A204.1 (cell line): Measurements from ENCODE around the gene ABCA1.
"Not testable (repeated sequence)": the region's sequence is repeated elsewhere in the genome, so short reads cannot be mapped to it uniquely, and the experiment has no call there.

Experiments used
- FAIRE-seq: peaks from 2 replicates; lab custom pipeline; 2012; peaks lifted over from hg19 to GRCh38; lab: Jason Lieb, UNC

ABCA1 gene, protein sequence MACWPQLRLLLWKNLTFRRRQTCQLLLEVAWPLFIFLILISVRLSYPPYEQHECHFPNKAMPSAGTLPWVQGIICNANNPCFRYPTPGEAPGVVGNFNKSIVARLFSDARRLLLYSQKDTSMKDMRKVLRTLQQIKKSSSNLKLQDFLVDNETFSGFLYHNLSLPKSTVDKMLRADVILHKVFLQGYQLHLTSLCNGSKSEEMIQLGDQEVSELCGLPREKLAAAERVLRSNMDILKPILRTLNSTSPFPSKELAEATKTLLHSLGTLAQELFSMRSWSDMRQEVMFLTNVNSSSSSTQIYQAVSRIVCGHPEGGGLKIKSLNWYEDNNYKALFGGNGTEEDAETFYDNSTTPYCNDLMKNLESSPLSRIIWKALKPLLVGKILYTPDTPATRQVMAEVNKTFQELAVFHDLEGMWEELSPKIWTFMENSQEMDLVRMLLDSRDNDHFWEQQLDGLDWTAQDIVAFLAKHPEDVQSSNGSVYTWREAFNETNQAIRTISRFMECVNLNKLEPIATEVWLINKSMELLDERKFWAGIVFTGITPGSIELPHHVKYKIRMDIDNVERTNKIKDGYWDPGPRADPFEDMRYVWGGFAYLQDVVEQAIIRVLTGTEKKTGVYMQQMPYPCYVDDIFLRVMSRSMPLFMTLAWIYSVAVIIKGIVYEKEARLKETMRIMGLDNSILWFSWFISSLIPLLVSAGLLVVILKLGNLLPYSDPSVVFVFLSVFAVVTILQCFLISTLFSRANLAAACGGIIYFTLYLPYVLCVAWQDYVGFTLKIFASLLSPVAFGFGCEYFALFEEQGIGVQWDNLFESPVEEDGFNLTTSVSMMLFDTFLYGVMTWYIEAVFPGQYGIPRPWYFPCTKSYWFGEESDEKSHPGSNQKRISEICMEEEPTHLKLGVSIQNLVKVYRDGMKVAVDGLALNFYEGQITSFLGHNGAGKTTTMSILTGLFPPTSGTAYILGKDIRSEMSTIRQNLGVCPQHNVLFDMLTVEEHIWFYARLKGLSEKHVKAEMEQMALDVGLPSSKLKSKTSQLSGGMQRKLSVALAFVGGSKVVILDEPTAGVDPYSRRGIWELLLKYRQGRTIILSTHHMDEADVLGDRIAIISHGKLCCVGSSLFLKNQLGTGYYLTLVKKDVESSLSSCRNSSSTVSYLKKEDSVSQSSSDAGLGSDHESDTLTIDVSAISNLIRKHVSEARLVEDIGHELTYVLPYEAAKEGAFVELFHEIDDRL (N-terminal part only)

DNA sequence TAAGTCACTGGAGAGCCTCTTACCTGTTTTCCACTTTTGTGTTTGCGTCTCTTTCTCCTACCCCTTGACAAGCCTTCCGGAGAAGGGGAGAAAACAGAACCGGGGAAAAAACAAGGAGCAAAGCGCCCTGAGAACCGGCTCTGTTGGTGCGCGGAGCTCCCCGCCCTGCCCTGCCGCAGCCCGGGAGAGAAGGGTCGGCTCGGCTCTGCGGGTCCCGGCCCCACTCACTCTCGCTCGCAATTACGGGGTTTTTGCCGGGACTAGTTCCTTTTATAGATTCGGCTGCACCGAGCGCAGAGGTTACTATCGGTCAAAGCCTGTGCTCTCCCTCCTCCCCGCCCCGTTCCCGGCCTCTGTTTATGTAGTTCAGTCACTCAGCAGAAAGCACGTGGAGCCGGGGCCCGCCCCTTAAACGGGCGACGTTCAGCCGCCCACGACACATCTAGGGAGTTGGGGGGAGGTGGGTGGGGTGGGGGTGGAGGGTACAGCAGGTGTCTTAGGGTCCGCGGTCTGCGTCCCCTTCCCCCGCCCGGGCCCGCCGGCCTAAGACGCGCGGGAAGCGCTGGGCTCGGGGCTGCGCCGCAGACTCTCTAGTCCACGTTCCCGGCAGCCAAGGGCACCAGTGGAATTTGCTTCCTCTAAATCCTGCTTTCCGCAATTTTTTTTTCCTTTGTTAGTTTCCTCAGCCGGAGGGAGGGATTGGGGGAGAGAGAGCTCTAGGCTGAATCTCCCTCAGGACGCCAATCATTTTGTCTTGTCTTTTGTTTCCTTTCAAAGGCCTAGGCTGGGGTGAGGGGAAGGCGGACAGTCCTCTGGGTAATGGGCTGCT, at the start of gene ABCA1:
ABCA1 (minus strand) TSS at position 244 of the 829 bp plus-strand sequence. CDS start 24,476 bp downstream, outside the sequence.
- FAIRE-seq: no peak

DNA sequence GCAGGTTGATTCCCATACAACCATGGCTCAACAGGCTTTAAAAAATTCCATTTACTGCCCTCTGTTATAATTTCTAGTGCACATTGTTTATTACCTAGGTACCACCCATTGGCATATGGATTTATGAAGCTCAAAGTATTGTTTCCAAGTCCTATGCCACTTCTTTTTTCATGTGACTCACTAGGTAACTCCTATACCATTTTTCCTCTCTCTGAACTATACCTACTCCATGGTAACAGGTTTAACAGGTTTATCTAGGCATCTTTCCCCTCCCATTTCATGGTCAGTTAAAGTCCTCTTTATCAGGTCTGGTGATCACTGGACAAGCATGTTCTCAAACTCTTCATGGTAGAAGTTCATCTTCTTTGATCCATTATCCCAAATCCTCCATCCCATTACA, 49.6 kb upstream of the ABCA1 start:
- FAIRE-seq: no peak

DNA sequence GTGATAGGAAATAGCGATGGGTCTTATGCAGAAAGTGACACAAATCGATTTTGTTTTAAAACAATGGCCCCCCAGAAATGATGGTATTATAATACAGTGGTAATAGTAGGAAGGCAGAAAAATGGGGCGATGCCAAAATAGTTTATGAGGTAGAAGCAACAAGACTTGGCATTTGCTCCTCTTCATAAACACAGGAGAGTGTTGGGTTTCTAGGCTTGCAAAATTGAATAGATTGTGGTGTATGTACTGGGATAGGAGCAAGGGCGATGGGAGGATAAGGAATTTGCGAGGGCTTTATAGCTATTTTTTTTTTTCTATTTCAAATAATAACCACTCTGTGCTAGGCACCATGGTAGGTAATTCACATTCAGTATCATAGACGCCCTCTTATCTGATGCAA, 49.2 kb upstream of the ABCA1 start:
- no peak for FAIRE-seq

DNA sequence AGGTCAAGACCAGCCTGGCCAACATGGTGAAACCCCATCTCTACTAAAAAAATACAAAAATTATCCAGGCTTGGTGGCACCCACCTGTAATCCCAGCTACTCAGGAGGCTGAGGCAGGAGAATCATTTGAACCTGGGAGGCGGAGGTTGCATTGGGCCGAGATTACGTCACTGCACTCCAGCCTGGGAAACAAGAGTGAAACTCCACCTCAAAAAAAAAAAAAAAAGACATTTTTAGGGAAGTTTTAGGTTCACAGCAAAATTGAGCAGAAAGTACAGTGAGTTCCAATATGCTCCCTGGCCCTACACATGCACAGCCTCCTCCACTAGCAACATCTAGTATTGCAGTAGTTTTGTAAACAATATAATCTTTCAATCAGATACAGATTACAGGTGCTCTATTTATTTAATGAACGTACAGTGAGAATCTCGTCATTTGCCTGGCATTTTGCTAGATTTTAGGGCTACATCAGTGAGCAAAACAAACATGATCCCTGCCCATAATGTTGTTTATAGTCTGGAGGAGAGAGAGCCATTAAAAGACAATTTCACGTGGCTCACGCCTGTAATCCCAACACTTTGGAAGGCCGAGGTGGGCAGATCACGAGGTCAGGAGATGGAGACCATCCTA, 48.1 kb upstream of the ABCA1 start:
- FAIRE-seq: not testable (repeated sequence)

DNA sequence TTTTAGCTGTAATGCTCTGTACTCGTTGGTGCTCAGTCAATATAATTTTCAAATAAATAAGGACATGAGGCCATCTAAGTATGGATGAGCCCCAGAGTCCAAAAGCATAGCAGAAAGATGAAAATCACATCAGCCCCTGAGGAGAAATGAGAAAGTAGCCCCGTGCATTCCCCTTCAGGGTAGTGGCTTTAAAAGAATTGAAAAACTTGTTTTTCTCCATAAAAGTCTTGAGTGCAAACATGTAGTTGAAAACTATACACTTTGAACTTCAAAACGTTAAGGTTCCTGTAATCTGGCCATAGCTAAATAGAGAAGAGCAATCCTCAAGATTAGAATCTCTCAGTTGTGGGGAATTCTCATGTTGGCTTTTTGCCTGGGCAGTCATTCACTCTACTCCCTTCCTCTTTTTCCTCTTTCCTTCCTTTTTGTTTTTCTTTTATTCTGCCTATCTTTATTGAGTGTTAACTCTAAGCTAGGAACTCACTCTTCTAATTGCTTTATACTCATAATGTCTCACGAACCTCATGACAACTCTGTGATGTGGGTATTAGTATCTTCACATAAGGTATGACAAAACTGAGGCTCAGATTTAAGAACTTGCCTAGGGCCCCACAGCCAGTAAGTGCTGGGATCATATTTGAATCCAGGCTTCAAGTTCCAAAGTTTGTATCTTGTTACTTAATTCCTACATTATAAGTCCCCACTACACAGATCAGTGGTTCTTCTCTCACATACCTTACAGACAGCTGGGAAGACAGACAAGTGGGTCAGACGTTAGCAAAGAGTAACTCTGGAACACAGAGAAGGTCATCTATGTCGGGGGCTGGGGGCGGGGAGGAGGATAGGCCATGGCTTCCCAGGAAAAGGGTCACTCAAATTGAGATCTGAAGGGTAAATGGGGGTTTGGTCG, 46.4 kb upstream of the ABCA1 start:
- FAIRE-seq: no peak

DNA sequence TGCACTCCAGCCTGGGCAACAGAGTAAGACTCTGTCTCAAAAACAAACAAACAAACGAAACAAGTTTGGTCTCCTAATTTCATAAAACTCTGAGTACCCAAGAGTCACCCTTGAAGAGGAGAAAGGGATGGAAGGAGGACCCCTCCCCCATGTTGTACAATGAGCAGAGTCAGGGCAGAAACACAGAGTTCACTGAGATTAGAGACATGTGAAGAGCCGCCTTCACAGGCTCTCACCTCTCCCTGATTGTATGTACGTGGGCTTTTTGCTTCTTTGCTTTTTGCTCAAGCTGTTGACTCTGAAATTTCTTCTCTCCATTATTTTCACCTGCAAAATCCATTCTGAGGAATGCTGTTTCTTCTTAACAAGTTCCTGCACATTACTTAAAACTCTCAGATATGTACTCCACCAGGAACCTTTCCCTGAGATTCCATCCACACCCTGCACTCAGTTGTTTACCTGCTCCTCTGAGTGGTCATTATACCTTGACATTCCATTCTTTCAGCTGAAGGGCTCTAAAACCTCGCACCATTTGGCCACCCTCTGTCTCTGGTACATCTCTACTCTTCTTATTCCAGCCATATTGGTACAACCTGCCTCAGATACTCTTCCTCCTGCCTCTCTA, 44.4 kb upstream of the ABCA1 start:
- no peak for FAIRE-seq

DNA sequence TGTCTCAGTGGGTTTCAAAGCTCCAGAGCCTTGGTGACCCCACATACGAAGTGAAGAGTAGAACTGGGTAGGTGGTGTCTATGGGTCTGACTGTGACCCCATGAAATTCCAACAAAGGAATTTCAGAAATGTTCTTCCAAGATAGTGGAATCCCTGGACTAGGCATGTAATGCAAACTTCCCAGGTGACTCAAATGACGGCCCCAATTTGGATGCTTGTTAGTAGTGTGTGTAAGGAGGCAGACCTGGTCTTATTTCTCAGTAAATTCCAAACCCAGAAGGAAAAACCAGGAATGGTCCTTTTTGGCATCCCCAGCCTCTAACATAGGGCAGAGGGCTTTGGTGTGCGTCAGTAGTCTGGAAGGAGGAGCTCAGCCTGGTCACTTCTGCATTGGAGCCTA, 43.6 kb upstream of the ABCA1 start:
- no peak for FAIRE-seq

DNA sequence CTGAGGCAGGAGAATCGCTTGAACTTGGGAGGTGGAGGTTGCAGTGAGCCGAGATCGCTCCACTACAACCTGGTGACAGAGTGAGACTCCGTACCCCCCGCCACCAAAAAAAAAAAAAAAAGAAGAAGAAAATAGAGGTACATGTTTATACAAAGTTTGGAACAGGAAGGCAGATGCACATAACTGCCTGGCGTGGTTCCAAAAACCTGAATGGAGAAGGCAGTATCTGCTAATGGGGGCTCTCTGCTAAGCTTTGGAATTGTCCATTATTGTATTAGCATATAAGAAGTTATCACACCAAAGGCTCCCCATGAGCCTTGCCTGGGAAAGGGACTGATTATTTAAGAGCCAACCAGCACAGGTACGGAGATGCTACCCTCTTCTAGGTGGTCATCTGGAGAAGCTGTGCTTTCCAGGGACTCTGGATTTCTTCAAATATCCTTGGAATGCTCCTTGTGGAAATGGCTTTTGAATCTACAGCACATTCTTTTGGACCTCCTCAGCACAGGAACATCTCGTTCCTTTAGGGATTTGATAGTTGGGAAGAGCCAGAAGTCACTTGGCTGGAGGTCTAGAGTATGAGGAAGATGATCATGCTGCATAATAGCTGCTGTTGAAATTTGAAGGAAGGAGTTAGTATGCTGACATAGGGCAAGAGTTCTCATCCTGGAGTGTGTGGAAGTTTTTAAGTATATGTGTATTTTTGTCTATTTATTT, 42.5 kb upstream of the ABCA1 start:
- no peak for FAIRE-seq

DNA sequence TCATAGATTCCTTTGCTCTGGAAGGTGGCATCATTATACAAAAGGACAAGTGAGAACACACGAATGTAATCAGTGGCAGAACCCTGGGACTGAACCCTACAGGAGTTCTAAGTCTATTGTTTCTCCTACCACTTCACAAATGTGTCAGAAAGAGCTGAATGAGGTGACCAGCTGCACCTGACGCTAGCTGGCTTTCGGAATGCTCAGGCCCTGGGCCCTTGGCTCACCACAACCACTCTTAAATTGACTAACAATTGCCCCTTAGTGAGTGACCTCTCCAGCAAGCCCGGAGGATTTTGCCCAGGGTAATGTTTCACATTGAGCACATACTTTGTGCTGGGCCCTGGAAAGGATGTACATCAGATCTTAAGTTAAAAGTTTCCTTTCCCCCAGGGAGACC, 41.2 kb upstream of the ABCA1 start:
- FAIRE-seq: no peak

DNA sequence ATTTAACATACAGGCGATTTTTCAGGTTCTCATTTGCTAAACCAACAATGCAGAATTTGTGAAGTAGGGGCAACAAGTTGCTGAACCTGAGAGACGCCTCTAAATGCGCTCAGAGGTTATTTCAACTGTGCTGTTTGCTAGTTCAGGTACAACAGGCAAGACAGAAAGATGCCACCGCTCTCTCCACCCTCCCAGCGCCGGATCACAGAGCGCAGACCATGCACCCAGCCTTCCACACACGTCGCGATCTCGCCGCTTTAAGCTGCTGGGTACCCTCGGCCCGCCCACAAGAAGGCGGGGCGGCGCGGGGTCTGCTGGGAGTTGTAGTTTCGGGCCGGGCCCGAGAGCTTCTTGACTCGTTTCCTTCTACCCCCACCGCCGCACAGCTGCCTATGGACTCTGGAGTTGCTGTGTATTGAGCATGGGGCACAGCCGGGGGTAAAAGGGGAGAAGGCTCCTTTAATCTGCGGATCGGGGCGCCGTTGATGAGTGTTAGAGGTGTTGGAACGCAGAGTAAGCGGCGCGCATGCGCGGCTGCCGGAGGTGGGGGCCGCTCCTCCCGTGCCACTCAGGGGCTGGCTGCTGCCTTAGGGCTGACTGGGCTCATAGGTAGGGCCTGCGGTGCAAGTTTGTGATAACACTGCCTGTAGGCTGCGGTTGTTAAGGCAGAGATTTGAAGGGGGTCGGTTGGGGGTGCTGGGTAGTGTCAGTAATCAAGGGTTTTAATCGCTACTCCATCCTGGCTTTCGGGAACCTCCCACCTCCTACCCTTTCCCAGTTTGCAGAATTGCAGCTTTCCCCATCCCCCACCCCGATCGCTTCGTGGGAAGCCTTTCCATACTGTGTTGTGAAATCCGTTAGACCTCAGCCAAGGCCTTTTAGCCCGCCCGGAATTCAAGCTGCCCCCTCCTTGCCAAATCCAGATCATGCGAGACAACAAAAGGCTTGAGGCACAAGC, 40.3 kb upstream of the ABCA1 start:
- FAIRE-seq: no peak

DNA sequence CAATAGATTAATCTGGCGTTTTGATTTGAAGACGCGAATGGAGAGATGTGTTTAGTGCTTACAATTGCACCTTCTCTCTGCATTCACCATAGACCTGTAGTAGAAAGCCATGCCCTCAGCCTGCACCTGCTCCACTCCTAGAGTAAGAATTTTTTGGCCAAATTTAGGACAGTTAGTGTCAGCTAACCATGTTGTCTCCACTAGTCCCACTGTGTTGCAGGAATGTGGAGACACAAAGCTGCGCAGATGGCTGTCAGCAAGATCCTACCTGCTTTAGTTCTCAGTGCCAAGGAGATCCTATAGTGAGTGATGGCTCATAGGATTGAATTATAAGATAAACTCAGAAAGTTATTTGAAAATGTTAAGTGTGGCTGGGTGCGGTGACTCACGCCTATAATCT, 35.1 kb upstream of the ABCA1 start:
- no peak for FAIRE-seq

DNA sequence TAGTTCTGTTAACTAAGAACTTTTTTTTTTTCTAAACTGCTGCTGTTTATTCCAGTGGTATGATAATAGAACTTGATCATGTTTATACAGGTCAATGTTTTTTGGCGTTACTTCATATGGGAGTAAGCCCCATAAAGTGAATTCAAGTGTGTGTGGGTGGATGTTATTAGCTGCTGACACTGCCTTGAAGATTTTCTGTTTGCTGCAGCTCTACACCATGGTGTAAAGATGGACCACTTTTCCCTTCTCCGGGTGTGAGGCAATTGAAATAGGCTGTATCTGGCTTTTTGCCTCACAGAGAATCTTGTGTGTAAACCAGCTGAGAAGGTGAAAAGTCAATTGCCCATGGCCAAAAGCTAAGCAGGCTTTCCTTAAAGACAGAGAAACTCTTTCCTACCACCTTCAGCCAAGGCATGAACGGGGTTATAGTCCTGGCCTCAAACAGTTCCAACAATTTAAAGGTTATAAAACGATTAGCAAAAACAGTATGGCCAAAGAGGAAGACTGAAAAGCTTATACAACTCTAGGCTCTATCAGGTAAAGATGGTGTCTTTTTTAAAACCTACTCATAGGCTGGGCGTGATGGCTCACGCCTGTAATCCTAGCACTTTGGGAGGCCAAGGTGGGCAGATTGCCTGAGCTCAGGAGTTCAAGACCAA, 33.9 kb upstream of the ABCA1 start:
- FAIRE-seq: no peak

DNA sequence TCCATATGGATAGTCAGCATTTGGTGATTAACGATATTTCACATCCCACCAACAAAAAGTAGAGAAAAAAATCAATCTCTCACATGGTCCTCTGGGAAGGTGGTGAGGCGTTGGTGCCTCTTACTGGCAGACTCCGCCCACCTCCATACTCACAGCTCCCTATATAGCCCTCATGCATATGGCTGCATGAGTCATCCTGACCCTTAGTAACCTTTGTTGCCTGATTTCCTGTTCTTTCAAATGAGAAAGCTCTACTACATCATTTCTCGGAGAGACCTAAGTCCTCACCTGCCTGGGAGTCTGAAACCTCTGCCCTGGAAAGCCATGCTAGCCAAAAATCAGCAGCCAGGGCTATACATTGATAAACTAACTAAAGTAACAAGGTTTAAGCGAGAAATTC, 33.3 kb upstream of the ABCA1 start:
- FAIRE-seq: no peak

DNA sequence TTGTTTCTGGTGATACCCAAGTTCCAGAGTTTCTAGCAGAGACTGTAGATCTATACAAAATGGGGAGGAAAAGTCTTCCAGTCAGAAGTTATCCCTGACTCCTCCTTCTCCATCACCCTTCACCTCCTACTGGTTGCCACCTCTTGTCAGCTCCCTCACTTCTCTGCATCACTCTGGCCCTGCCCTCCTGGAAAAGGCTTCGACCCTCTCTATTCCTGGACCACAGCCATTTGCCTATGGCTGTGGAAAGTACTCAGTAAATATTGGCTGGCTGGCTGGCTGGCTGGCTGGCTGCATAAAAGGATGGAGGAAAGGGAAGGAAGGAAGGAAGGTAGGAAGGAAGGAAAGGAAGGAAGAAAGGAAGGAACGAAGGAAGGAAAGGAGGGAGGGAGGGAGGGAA, 32.7 kb upstream of the ABCA1 start:
- no peak for FAIRE-seq

DNA sequence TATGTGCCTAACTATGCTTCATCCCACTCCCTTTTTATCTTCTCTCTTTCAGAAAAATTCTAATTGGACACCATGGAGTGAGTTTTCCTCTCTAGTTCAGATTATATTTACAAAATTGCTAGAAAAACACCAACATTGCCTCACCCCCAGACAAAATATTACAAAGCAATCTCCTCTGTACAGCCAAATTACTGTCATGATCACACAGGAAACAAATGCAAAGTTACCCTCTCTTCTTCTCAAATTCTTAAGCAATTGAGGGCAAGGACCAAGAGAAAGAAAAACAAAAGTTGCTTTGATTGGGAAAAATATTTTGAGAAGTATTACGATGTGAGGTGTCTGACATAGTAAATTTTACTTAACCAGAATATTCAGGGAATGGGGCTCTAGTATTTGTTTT, 30.8 kb upstream of the ABCA1 start:
- FAIRE-seq: no peak

DNA sequence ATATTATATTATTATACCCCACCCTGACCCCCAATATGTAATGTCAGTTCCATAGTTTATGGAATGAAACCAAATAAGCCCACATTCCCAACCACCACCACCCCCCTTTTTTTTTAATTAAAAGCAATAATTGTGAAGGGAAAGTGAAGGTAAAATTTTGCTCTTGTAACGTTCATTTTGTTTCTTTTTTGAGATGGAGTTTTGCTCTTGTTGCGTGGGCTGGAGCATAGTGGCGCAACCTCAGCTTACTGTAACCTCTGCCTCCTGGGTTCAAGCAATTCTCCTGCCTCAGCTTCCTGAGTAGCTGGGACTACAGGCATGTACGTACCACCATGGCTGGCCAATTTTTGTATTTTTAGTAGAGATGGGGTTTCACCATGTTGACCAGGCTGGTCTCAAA, 30.1 kb upstream of the ABCA1 start:
- not testable (repeated sequence) for FAIRE-seq

DNA sequence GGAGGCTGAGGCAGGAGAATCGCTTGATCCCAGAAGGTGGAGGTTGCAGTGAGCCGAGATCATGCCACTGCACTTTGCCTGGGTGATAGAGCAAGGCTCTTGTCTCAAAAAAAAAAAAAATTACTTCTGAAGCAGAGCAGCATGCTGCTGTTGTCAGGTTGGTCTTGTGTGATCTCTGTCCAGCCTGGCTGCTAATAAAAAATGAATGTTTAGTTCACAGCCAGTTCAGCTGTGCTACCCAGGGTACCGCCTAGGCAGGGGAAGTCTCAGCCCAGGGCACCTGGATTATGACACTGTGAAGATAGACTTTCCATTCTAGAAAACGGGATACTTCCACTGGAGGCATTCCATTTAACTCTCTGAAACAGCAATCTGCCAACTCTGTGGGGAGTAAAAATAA, 23.5 kb upstream of the ABCA1 start:
- no peak for FAIRE-seq
